ENCODE data around the gene ZNF346.

DNA sequence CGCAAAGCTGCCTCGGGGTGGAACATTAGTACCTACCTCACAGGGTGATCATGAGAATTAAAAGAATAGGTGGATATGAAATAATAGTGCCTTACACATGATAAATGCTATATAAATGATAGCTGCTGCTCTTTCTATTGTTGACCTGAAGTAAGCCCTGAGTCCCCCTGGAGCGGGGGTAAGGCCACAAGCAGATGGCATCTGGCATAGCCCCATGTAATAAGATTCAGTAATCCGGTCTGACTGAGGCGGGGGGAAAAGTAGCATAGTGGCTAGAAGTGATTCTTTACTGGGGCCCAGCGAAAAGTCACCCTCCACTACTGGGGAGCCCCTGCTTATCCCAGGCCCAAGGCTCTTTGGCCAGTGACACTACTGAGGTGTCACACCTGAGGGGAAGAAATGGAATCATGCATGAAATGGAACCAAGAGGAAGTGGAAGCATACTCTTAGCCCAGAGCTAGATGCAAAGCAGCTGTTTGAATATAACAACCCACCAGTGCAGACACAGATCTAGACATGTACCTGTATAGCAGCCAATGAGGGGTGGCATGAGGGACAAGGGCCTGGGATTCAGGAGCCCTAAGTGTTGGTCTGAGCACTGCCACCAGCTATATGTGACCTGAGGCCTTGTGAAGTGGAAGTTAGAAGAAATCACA, 48.2 kb downstream of the ZNF346 start:
- TF ChIP-seq CTCF (CRISPR knock-in tag; IDR thresholded peaks at IDR 0.05) (no peak), ZNF3 (CRISPR knock-in tag; IDR thresholded peaks at IDR 0.05) (no peak)
